ENCODE results near the gene NELFB.

DNA sequence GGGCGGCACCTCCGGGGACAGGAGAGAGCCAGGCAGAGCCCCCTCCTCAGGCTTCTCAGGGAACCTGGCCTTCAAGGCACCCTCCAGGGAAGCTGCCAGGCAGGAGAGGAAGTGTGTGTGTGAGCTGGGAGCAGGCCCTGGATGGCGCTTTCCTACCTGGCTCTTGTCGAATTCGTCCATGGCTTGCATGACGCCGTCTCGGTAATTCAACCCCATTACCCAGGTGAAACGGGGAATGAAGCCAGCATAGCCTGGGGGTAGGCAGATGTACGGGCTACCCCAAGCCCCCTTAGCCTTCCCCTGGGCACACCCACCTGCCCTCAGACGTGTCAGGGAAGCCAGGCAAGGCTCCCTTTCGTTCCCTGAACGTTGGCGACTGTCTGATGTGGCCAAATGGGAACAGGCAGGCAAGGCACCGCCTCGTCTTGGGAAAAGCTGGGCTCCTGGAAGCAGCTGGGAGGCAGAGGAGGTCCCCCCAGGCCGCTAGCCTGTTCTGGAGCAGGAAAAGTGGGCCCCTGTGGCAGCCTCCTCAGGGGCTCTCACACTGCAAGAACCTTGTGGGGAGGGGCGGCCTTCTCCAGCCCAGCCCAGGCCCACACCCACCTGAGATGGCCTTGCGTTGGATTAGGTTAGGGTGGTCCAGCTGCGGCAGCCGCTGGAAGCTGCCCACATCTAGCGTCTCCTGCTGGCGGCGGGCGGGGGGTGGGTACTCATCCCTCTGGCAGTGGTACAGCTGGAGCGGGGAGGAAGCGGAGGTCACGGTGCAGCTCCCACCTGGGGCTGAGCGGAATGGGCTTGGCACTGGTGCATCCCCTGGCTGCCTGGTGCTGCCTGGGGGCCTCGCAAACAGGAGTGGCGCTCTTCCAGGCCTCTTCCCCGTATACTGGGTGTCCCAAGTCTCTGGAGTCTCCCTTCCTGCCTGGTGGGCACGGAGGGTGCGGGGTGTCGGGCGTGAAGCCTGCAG lies 10.4 kb upstream of the NELFB start:
- no peak for TF ChIP-seq EZH2phosphoT487 (IDR thresholded peaks at IDR 0.05; ENCODE audit: low read depth)
- TF ChIP-seq CTCF (IDR thresholded peaks at IDR 0.05; ENCODE audit: low read depth, low read length), result no peak

All from OCI-LY3 (cell line).